PC-3 (cell line): ENCODE results near the gene CREB3L4. TPM values are rescaled to one million over a fixed set of nuclear protein-coding genes. Genes with fewer than 3 reads are reported as not detected.

Source experiments
- ATAC-seq: fragments of 200-7000 bp; cut with Tn5 transposase; 2 replicates; pipeline ENCODE4 v1.9.1; 2020; ENCODE audit warnings: mild to moderate bottlenecking, moderate library complexity
- BruUV-seq: library from RNA; stranded (reverse); fragments of 400-500 nt; replicated peaks from 2 replicates; lab custom pipeline; 2021; lab: Mats Ljungman, UMichigan
- CTCF ChIA-PET: fragments of 300-600 bp; sonication (Branson Sonifier 250); formaldehyde crosslinking; loops from one replicate; lab custom pipeline; 2022; ENCODE audit warnings: antibody characterized with exemption; lab: Charles Lee
- POLR2A ChIA-PET: fragments of 300-600 bp; sonication (Branson Sonifier 250); formaldehyde crosslinking; loops from one replicate; lab custom pipeline; 2022; ENCODE audit warnings: antibody characterized with exemption; ENCODE audit not compliant: unreplicated experiment; lab: Charles Lee
- DNase-seq: peaks from one replicate; pipeline ENCODE4 v3.0.0-alpha.2; 2015
- H2AFZ ChIP-seq: fragments of 300-600 bp; sonication (generic); 2 replicates; pipeline ENCODE4 v1.6.0; 2016; ENCODE audit warnings: antibody characterized with exemption, low read length
- H3F3A ChIP-seq: fragments of 300-600 bp; sonication (generic); one replicate; pipeline ENCODE4 v1.6.0; 2017; ENCODE audit warnings: antibody characterized with exemption, low read length, control low read depth, mild to moderate bottlenecking; ENCODE audit not compliant: unreplicated experiment
- H3K27ac ChIP-seq: fragments of 300-600 bp; sonication (generic); 2 replicates; pipeline ENCODE4 v1.5.1; 2016; ENCODE audit warnings: mild to moderate bottlenecking, low read length
- H3K27me3 ChIP-seq: fragments of 300-600 bp; sonication (generic); 2 replicates; pipeline ENCODE4 v1.6.1; 2016; ENCODE audit warnings: low read length, mixed read lengths
- H3K36me3 ChIP-seq: fragments of 300-600 bp; sonication (generic); 2 replicates; pipeline ENCODE4 v1.6.1; 2016; ENCODE audit warnings: low read depth, mixed run types, low read length, mixed read lengths
- H3K4me1 ChIP-seq: fragments of 300-600 bp; sonication (generic); 2 replicates; pipeline ENCODE4 v1.5.1; 2016; ENCODE audit warnings: low read length; ENCODE audit not compliant: insufficient read depth
- H3K4me2 ChIP-seq: fragments of 300-600 bp; sonication (generic); 2 replicates; pipeline ENCODE4 v1.6.0; 2016; ENCODE audit warnings: low read length
- H3K4me3 ChIP-seq: fragments of 300-600 bp; sonication (generic); 2 replicates; pipeline ENCODE4 v1.5.1; 2016; ENCODE audit warnings: mild to moderate bottlenecking, low read length, mixed read lengths
- H3K79me2 ChIP-seq: fragments of 300-600 bp; sonication (generic); 2 replicates; pipeline ENCODE4 v1.6.1; 2017; ENCODE audit warnings: low read length, mixed read lengths
- H3K9ac ChIP-seq: fragments of 300-600 bp; sonication (generic); 2 replicates; pipeline ENCODE4 v1.6.0; 2016; ENCODE audit warnings: mild to moderate bottlenecking, low read length
- H3K9me2 ChIP-seq: fragments of 300-600 bp; sonication (generic); replicated peaks from 2 replicates; pipeline ENCODE4 v1.6.1; 2016; ENCODE audit warnings: mixed run types, low read length, mixed read lengths
- H3K9me3 ChIP-seq: fragments of 300-600 bp; sonication (generic); 2 replicates; pipeline ENCODE4 v1.6.1; 2016; ENCODE audit warnings: low read length, mixed read lengths
- H4K20me1 ChIP-seq: fragments of 300-600 bp; sonication (generic); 2 replicates; pipeline ENCODE4 v1.6.1; 2016; ENCODE audit warnings: low read length, mixed read lengths
- CTCF ChIP-seq: fragments of 300-600 bp; sonication (generic); conservative IDR thresholded peaks from 2 replicates; pipeline ENCODE4 v1.5.1; 2017; ENCODE audit warnings: antibody characterized with exemption, low read depth, mild to moderate bottlenecking, low read length
- EZH2 ChIP-seq: fragments of 300-600 bp; sonication (generic); IDR thresholded peaks from one replicate; pipeline ENCODE4 v1.6.1; 2017; ENCODE audit warnings: antibody characterized with exemption, mild to moderate bottlenecking, low read length; ENCODE audit not compliant: unreplicated experiment
- EZH2phosphoT487 ChIP-seq: fragments of 300-600 bp; sonication (generic); IDR thresholded peaks from 2 replicates; pipeline ENCODE4 v1.6.1; 2018; ENCODE audit warnings: mild to moderate bottlenecking, antibody characterized with exemption, low read length, borderline replicate concordance
- intact Hi-C: fragments of 100-400 bp; cut with micrococcal nuclease; formaldehyde crosslinking; loops from 2 replicates; pipeline ENCODE4 v1.9.0; 2023
- total RNA-seq: library from RNA; depleted of rRNA; stranded (reverse); fragments of >200 nt; gene quantifications from 2 replicates; pipeline ENCODE4 v1.2.3, GENCODE V29; 2014

Gene CREB3L4
- total RNA-seq, 1 experiment from 2014 or later: 28.7 TPM

DNA sequence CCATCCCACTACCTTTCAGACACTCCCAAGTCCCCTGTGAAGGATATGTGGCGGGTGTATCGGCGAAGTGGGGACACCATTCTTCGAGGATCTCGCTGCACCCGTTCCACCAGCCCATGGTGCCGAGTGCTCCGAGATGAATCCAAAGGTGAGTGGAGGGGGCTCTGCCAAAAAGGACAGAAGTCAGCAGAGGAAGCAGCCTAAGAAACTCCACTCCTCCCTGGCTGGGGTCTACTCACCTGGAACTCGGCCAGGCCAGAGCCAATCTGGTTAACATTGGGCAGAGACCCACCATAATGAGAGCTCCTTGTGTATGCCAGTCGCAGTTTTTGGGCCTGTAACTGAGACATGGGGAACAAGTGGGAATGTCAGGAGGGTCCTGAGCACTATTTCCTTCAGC, 12.9 kb upstream of the CREB3L4 start:
- Histone ChIP-seq H3K27me3 (no peaks in the 10 kb centered on the region), H3K9me3 (no peaks in the 10 kb centered on the region), H4K20me1 (peaks cover 10% of the 10 kb centered on the region), H3K79me2 (peaks cover 50% of the 10 kb centered on the region), H3K36me3 (peaks cover 25% of the 10 kb centered on the region; the same call in 1 of the 2 replicates), H3K27ac (no peak overlapping the region), H2AFZ (no peak overlapping the region), H3K4me2 (no peak overlapping the region), H3K9ac (no peak overlapping the region), H3K4me3 (no peak overlapping the region), H3K9me2 (no peaks in the 10 kb centered on the region), H3K4me1 (peaks cover 30% of the 10 kb centered on the region), H3F3A (peaks cover 7% of the 10 kb centered on the region)
- no TSS peak for BruUV-seq
- ChIA-PET POLR2A (no interaction called here), CTCF (no interaction called here)
- TF ChIP-seq CTCF: no peak
- no peak for TF ChIP-seq EZH2
- TF ChIP-seq EZH2phosphoT487: no peak
- no peak for DNase-seq
- no peak for ATAC-seq
- intact Hi-C loops: no loop called here

DNA sequence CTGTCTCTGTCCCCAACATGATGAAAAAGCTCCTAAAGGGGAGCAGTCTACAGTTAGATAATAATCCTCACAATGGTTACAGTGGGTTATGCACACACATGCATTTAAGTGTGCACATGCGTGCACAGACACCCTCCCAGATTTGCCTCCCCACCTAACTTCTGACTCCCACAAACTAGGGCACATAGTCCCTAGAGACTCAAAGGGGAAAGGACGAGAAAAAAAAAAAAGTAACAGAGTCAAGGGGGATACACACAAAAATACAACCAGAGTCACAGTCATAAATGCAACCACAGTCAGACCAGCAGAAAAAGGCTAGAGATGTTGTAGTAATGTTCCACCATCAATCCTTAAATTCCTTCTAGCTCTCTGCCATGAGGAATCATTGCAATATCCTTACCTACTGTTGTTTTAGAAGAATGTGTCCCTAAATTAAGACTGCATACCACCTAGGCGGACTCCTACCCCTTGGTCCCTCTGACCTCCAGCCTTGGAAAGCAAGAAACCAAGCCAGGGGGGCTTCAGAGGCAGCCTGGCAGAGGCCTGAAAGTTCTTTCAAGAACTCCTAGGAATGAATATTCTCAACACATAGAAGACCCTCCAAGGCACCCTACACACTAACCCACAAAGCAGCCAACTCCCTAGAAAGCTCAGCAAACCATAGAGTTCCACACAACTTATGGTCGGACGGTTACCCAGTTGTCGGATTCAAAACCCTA, 10.5 kb upstream of the CREB3L4 start:
- BruUV-seq: no TSS peak
- H2AFZ ChIP-seq: peak overlapping the region; percentile 96
- H3K4me1 ChIP-seq: peaks cover 35% of the 10 kb centered on the region
- H3K9me3 ChIP-seq: no peaks in the 10 kb centered on the region
- peak overlapping the region; percentile 83 for H3K4me2 ChIP-seq
- intact Hi-C loops: no loop called here
- peaks cover 7% of the 10 kb centered on the region for H3F3A ChIP-seq
- peaks cover 61% of the 10 kb centered on the region for H3K79me2 ChIP-seq
- peak overlapping the region; percentile 97 for H3K4me3 ChIP-seq
- DNase-seq (no peak), ATAC-seq (no peak)
- H3K9ac ChIP-seq: peak overlapping the region; percentile 88
- TF ChIP-seq CTCF (no peak), EZH2phosphoT487 (no peak), EZH2 (no peak)
- H3K27ac ChIP-seq: no peak overlapping the region
- peaks cover 13% of the 10 kb centered on the region; the same call in 1 of the 2 replicates for H3K36me3 ChIP-seq
- peaks cover 10% of the 10 kb centered on the region for H4K20me1 ChIP-seq
- no peaks in the 10 kb centered on the region for H3K27me3 ChIP-seq
- no peaks in the 10 kb centered on the region for H3K9me2 ChIP-seq
- ChIA-PET CTCF (interaction anchor here (1.0 kb wide), 1 partner anchor 11 kb away, joined by 3 read pairs; the partner anchor contains the start of gene DENND4B), POLR2A (no interaction called here)

- TF ChIP-seq EZH2phosphoT487: no peak
- TF ChIP-seq EZH2: no peak
- TF ChIP-seq CTCF: no peak
- intact Hi-C loops: loop anchor here (1.0 kb wide), 2 partner anchors 11 to 20 kb away; partner anchors contain the start of genes DENND4B and JTB
- H3K27ac ChIP-seq: no peak overlapping the region
- peaks cover 10% of the 10 kb centered on the region for H4K20me1 ChIP-seq
- H3K4me2 ChIP-seq: peak overlapping the region; percentile 83
- ChIA-PET CTCF (interaction anchor here (1.0 kb wide), 1 partner anchor 11 kb away, joined by 3 read pairs; the partner anchor contains the start of gene DENND4B), POLR2A (no interaction called here)
- DNase-seq (no peak), ATAC-seq (peak; percentile 7)
- H3K4me3 ChIP-seq: peak overlapping the region; percentile 97
- BruUV-seq: no TSS peak
- peaks cover 7% of the 10 kb centered on the region; the same call in 1 of the 2 replicates for H3K36me3 ChIP-seq
- H3K9ac ChIP-seq: peak overlapping the region; percentile 88
- H2AFZ ChIP-seq: peak overlapping the region; percentile 96
- no peaks in the 10 kb centered on the region for H3K27me3 ChIP-seq
- peaks cover 66% of the 10 kb centered on the region for H3K79me2 ChIP-seq
- H3K9me2 ChIP-seq: no peaks in the 10 kb centered on the region
- no peaks in the 10 kb centered on the region for H3K9me3 ChIP-seq
- peaks cover 7% of the 10 kb centered on the region for H3F3A ChIP-seq
- peaks cover 37% of the 10 kb centered on the region for H3K4me1 ChIP-seq
Measured at GRCh38 chr1:153957744-153958110, 10.0 kb upstream of the CREB3L4 start.
